CD4-positive, alpha-beta T cell treated with Interleukin-21 for 1 hour (primary cell): Measurements from ENCODE around the gene NRXN3.

ENCODE experiments used
- DNase-seq: peaks from one replicate; pipeline ENCODE4 v3.0.0-alpha.2; 2020

NRXN3 gene

GRCh38 chr14:78248501-78249090, 78.4 kb downstream of the NRXN3 start:
- DNase-seq, result no peak

- no peak for DNase-seq
Measured at GRCh38 chr14:78251308-78251707, 81.1 kb downstream of the NRXN3 start.

DNA sequence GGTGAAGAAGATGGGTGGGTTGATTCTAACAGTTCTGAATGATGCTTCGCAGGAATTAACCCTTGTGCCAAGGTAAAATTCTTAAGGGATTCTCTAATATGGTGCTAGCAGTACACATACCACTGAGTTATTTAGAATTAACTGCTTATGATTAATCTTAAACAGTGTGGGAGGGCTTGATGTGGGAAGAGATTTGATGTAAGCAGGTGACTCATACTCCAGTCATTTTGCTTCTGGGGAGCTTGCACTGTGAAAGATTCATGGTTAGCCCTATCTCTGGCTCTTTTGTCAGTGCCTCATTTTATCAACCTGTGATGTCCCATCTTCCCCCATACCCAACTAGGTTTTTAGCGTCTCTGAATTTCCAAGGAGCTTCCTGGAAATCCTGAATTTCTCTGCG, 83.8 kb downstream of the NRXN3 start:
- no peak for DNase-seq

DNA sequence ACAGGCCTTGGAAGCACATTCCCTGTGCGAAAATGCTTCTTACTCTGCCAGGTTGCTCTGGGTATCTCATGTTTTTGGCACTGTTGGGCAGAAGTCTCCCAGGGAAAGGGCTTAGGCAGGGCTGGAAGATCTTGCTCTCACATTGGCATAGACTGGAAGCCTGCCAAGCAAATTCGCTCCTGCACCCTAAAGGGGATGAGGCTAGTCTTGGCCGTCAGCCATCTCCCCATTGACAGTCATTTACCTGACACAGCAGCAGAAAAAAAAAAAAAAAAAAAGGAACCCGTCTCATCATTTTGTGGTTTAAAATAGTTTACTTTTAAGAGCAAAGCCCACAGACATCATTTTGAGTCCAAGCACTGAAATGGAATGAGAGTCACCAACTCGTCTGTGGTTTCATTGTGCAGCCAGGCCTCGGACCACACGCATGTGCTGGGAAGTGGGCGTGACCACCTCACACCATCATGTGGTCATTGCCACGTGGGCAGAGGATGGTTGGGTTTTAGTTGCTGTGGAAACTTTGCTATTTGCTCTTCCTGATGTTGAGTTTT, 84.8 kb downstream of the NRXN3 start:
- no peak for DNase-seq

DNA sequence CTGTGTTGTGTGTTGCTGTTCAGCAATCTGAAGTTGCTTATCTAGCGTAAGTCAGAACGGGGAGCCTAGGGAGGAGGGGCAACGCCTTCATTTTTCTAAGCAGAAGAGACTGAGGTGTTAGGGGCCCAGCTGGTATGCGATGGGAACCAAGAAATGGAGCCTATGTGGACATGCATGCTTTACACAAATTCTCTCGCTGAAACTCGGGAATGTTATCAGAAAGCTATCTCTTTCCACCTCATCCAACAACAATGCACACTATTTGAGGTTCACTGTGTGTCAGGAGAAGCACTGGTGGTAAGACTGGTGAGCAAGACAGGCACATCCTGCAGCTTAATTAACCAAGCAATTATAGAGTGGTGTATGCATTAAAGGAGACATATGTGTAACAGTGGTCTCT, 89.7 kb downstream of the NRXN3 start:
- no peak for DNase-seq

GRCh38 chr14:78278464-78279250, 108.5 kb downstream of the NRXN3 start:
- DNase-seq, result no peak

DNA sequence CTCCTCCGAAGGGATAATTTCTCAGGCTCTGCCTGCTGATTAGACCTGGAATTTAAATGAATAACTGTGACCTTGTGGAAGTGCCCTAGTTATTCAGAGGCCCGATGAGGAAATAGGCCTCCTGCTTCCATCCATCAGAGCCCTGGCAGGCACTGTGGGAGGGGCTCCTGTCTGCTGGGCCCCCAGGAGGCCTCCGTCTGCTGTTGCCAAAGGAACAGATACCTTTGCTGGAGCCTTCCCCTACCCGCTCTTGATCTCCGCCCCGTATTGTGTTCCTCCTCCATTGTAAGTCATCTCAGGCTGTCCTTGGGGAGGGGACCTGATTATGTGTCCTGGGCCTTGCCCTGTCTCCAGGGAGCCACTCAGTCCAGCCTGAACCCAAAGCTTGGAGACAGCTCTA, 112.3 kb downstream of the NRXN3 start:
- no peak for DNase-seq

- no peak for DNase-seq
Measured at GRCh38 chr14:78286210-78286609, 116.0 kb downstream of the NRXN3 start.

- no peak for DNase-seq
Measured at GRCh38 chr14:78292003-78292402, 121.8 kb downstream of the NRXN3 start.

DNA sequence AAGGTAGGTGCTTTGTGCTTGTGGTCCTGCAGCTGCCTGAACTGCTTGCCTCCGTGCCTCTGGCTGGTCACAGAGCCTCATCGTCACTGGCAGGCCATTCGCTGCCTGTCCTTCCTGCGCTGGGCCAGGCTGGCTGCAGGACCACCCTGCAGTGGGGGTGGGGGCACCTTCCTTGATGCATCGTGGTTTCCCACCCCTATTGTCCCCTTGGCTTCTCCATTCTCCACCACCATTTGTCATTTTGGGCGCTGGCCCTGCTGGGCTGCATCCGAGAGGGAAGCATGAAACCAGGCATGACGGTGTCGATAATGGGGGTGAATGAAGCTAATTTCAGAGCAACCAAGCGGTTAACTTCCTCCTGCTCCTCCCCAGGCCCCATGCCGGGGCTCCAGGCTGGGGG, 127.7 kb downstream of the NRXN3 start:
- DNase-seq, result no peak

GRCh38 chr14:78298298-78298697, 128.1 kb downstream of the NRXN3 start:
- DNase-seq, result no peak

DNA sequence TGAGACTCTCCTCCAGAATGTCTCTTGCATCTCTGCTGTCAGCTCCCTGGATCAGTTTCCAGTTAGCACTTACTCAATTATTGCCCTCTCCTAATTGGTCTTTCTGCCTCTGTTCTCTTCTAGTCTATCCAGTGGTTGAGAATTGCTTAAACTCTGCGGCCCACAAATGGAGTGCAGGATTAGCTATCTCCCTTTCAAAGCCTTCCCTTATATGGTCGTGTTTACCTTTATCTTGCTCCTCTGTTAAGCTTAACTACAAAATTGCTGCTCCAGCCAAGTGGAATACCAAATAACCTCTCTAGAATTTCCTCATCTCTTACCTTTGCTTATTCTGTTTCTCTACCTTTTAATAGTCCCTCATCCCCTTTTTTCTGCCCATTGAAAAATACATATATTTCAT, 132.7 kb downstream of the NRXN3 start:
- no peak for DNase-seq

- DNase-seq, result no peak
Measured at GRCh38 chr14:78307671-78308070, 137.5 kb downstream of the NRXN3 start.

- DNase-seq, result no peak
Measured at GRCh38 chr14:78308079-78308478, 137.9 kb downstream of the NRXN3 start.

DNA sequence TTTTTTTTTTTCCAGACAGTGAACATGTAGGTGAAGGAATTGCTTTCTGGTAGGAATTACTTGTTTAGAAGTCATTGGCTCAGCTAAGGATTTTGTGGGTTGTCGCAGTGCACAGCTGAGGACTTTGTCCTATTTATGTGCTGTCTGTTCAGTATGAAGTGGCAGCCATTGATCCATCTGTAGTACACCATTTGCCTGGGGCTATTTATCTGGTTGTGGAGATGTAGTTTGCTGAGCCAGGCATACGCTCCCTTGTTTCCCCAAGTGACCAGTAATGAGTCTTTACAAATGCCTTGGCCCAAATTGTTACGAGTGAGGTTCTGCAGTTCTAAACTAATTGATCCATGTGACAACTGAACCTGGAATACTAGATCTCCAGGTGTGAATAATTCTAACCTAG, 140.1 kb downstream of the NRXN3 start:
- no peak for DNase-seq

DNA sequence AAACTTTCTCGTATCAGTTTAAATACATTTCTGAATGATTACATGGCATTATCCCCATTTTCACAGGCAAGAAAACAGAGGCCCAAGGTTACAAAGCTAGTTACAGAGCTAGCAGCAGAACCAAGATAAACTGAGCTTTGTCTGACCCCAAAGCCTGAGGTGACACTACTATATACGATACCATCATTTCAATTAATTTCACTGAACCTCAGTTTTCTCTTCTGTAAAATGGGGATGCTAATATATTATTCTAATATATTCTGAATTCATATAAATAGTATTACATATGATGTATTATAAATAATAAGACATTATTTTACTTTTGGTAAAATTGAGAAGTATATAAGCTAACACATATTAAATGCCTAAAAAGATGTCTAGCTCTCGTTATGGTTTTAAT, 143.3 kb downstream of the NRXN3 start:
- no peak for DNase-seq

GRCh38 chr14:78314484-78314883, 144.3 kb downstream of the NRXN3 start:
- no peak for DNase-seq

DNA sequence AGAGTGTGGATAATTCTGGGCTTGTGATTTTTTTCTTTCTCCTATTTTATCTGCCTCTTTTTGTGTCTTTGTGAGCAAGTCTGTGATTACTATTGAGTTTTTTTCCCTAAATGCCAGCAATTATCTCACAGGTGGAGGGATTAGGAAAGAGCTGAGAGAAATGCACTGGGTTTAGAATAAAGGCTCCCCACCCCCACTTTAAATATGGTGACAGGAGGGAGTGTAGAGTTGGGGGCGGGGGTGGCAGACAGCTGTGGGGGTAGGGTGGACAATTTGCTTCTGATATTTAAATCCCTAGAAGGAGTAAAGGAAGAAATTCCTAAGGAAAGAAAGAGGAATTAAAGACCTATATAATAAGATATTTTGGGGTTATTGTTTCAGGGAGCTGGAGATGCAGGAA, 145.9 kb downstream of the NRXN3 start:
- no peak for DNase-seq

- no peak for DNase-seq
Measured at GRCh38 chr14:78316786-78317185, 146.6 kb downstream of the NRXN3 start.

- DNase-seq, result no peak
Measured at GRCh38 chr14:78319406-78319805, 149.2 kb downstream of the NRXN3 start.

GRCh38 chr14:78319887-78320635, 149.9 kb downstream of the NRXN3 start:
- no peak for DNase-seq

GRCh38 chr14:78324353-78324752, 154.2 kb downstream of the NRXN3 start:
- DNase-seq, result no peak

GRCh38 chr14:78325911-78326310, 155.7 kb downstream of the NRXN3 start:
- DNase-seq, result no peak
